Head of caudate nucleus (tissue), 42 donors: ENCODE results near the gene UBE2Q2.

Experiments used
- DNase-seq, 42 donors: peaks; one replicate each; pipeline versions ENCODE4 v3.0.0 to v3.0.0-alpha.2; 2020 to 2021; ENCODE audit warnings: mixed read lengths in 7 of 42
- intact Hi-C: fragments of 100-400 bp; cut with DNase I; formaldehyde crosslinking; loops from one replicate; pipeline ENCODE4 v1.15.0; 2022

Gene UBE2Q2

DNA sequence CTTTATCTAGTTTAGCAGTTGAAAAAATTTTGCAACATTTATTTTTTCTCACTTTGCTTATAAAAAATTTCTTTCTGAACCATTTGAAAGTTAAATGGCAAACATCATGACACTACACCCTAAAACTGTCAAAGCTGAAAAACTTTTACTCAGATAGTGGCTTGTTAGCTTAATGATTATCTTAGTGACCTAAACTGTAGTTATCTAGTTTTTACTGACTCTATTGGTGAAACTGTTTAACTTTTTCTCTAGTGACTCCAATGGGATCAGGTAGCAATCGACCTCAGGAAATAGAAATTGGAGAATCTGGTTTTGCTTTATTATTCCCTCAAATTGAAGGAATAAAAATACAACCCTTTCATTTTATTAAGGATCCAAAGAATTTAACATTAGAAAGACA lies 73.7 kb downstream of the UBE2Q2 start:
- intact Hi-C loops: no loop called here
- DNase-seq: no peak

DNA sequence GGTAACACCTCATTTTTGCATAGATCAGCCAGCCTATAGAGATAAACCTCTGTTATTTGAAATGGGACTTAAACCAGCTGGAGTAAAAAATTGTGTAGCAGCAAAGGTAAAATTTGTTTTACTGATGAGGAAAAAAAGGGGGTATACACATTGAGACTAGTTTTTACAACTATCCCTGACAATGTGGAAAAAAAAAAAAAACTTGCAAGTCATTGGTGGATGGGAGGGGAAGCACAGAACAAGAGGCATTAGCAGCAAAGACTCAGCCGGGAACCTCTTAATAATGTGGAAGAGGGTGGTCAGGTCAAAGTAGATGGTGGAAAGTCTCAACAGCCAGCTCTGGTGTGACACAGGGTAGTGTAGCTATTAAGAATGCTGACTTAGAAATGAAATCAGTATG lies 74.9 kb downstream of the UBE2Q2 start:
- intact Hi-C loops: no loop called here

DNA sequence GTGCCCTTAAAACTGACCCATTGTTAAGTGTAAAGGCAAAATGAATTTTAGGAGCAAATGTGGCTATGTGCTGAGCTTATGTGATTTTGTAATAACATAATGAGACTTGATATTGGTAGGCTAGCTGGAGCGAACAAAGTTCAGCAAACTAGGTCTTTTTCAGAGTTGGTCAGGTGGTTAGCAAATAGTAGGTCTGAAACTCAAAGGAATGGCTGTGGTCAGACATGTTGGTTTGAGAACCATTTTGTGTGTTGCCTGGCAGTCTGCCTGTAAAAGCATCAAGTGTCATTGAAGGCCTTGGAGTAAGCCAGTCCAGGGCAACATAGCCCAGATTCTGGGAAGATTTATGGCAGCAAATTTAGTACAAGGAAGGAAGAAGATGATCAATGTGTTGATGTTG lies 76.8 kb downstream of the UBE2Q2 start:
- DNase-seq: no peak
- intact Hi-C loops: no loop called here

More for the DNA sequence above, 74.9 kb downstream of the UBE2Q2 start:
- DNase-seq: no peak

DNA sequence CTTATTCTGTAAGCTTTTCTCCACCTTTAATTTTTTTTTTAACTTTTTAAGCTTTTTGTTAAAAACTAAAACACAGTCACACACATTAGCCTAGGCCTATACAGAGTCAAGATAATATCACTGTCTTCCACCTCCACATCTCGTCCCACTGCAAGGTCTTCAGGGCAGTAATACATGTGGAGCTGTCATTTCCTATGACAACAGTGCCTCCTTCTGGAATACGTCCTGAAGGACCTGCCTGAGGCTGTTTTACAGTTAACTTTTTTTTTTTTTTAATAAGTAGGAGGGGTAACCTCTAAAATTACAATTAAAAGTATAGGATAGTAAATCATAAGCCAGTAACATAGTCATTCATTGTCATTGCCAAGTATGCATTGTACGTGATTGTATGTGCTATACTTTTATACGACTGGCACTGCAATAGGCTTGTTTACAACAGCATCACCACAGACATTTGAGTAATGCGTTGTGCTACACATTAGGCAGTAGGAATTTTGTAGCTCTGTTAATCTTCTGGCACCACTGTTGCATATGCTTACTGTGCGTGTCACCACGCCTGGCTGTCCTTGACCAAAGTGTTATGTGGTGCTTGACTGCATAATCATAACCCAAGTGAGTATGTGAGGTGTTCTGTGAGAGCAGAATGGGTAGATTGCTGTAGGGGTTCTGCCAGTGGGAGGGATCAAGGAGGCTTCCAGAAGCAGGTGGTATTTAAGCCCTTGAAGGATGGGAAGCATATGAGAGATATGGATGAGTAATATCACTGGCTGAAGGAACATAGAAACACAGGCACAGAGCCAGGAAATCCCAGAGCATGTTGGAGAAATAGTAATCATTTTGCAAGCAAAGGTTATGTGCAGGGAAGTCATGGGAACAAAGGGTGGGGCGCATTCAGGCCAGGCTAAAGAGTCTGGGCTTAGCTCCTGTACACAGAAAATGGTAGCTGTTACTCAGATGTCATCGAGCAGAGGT lies 78.8 kb downstream of the UBE2Q2 start:
- no peak for DNase-seq
- intact Hi-C loops: no loop called here

DNA sequence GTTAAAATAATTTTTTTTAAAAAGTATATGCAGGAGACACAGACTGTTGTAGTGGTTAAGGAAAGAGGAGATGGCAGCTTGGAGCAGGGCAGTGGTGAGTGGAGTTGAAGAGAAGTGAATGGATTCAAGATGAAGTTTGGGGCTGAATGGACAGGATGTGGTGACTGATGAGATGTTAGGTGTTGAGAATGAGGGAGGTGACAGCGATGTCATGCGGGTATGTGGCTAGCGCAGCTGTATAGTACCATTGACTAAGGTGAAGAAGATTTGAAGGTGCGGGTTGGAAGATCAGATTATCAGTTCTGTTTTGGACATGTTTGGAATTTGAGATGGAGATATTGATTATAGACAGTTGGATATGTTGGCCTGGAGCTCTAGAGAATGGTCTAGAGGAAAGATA lies 80.5 kb downstream of the UBE2Q2 start:
- DNase-seq: no peak
- intact Hi-C loops: no loop called here

DNA sequence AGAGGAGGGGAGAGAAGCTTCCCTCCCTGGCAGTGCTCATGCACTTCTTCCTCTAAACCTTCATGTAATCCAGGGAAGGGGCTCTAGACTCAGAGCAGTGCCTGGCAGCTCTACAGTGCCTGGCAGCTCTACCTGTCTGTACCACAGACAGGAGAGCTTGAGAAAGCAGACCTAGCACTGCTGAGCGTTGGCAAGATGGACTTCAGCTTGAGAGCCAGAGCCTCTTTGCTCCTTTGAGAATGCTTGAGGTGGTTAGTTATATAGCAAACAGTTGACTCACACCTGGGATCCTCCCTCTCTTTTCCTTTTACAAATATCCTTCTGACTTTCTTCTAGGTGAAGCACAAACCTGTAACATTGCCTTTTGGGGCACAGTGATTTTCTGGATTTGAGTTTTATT lies 81.3 kb downstream of the UBE2Q2 start:
- DNase-seq: no peak
- intact Hi-C loops: no loop called here

DNA sequence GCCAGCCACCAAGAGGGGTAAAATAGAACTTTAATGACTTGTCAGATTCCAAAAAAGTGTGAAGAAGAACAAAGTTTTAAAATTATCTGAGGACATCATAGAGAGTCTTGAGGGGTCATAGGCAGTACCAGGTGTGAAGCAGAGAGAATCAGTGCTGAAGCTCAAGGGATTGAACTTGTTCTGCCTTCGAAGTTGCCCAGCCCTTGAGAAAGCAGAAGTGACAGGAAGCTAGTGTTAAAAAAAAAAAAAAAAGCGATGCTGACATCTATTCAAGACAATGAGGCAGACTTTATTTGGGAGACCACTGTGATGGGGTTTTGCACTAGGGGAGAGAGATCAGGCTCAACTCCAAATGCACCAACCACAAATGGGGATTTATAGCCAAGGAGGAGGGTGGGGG lies 82.2 kb downstream of the UBE2Q2 start:
- intact Hi-C loops: no loop called here
- DNase-seq: no peak

DNA sequence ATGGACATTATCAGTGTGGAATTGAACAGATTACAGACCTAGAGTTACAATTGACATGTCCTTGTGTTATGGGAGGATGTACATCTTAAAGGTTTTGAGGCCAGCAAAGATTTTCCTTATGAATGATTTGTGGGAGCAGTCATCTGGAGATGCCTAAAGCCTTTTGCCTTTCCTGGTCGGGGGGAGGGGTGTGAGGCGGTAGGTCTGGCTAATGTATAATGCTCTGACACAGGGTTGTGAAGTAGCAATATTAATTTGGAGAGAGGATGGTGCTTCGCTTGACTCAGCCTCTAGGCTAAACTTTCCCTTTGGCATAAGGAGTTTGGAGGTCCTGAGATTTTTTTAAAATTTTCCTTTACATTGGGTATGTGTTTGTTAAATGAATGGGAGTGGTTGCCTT lies 83.7 kb downstream of the UBE2Q2 start:
- no peak for DNase-seq
- intact Hi-C loops: no loop called here

DNA sequence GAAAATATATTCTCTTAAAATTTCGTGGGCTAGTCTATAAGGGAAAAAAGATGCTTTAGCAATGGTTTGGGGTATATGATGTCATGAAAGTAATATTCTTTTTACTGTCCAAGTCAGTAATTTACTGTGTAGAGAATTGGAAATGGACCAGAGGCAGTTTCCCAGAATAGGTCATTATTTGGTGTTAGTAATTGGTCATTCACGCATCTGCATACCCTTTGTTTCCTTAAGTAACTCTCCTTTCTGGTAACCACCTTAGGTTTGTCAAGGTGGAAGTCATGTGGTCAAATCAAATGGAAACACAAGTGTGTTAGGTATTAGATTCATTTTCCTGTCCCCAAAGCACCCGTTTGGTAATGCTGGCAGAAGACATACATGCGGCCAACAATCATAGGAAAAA lies 84.4 kb downstream of the UBE2Q2 start:
- intact Hi-C loops: no loop called here
- DNase-seq: no peak

DNA sequence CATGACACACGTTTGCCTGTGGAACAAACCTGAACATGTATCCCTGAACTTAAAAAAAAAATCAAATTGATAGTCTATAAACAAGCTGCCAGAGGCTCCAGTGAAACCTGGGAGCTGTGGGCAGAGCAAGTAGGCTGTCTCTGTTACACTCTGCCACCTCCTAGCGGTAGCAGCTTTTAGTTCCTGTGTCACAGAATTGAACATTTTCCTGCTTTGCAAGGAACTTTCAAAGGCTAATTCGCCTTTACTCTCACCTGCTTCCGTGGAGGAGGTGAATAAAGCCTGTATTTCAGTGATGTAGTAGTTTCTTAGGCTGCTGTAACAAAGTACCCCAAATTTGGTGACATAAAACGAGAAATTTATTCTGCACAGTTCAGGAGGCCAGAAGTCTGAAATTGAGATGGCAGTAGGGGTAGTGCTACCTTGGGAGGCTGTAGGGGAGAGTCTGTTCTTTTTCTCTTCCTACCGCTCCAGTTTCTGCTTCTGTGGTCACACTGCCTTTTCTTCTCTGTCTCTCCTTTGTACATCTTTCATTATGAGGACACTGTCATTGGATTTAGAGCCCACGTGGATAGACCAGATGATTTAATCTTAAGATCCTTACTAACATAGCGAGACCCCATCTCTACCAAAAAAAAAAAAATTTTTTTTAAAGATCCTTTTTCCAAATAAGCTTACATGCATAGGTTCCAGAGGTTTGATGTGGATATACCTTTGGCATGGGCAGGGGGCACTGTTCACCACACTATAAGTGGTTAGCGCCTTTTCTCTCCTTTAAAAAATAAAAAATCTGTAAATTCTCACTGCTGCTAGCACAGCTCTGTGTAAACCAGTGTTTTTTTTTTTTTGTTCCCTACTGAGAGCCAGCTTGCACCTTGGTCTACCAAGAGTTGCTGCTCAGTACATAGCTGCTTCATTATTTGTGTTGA lies 85.7 kb downstream of the UBE2Q2 start:
- intact Hi-C loops: no loop called here
- no peak for DNase-seq

DNA sequence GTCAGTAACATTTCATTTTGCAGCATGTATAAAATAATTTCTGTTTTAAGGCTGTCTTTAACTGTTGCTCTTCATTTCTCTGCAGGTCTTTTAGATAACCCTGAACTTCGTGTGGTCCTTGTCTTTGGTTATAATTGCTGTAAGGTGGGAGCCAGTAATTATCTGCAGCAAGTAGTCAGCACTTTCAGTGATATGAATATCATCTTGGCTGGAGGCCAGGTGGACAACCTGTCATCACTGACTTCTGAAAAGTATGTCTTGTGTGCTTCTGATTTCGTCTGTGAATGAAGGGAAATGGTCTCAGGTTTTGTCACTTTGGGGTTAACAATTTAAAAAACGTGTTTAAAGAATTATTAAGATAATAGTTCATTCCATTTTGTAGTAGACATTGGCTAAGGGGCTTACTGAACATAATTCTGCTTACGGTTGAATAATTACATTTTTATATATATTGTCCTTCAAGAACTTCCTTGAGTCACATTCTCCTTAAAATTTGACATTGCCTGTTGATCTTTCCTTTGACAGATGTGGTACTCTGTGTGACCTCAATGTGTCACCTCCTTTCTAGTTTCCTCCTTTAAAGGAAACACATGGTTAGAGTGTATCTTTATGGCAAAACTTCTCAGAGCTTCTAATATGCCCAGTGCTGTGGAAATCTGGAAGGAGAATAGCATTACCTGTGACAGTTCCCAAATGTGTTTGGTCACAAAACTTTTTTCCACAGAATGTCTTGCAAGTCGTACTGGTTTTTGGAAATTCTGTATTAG lies 86.7 kb downstream of the UBE2Q2 start:
- intact Hi-C loops: no loop called here
- no peak for DNase-seq

DNA sequence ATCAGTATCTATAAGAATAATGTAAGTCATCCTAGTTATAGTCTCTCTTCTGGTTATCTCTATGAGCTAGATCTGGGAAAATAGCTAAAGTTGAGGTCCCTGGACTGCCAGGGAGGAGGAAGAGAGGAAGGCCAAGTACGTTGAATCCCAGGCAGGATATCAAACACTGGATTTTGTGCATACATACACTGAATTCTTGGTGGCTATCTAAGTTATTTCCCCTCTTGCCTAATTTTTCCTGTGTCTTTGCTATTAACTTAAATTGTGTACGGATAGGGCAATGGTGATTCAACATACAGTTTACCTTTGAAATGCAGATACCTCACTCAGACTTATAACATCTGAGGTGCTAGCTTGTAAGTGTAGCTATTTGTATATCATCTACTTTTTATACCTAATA lies 87.6 kb downstream of the UBE2Q2 start:
- intact Hi-C loops: no loop called here
- DNase-seq: no peak

DNA sequence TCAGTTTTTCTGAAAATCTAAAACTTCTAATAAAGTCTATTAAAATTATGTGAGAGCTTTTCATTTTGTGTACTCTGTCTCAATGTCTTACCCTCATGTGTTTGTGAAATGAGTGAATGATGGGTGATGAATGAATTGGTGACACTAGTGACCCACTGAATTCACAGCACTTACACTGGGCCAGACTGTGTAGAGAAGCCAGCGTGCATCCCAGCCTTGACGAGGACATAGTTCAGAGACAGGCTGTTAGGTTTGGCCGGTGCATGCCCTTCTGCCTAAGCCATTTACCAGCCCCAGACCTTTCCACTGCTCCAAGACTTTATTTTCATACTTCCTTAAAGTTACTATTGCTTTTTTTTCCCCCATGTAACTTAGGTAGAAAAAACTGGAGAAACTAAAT lies 99.2 kb downstream of the UBE2Q2 start:
- intact Hi-C loops: no loop called here
- DNase-seq: no peak

DNA sequence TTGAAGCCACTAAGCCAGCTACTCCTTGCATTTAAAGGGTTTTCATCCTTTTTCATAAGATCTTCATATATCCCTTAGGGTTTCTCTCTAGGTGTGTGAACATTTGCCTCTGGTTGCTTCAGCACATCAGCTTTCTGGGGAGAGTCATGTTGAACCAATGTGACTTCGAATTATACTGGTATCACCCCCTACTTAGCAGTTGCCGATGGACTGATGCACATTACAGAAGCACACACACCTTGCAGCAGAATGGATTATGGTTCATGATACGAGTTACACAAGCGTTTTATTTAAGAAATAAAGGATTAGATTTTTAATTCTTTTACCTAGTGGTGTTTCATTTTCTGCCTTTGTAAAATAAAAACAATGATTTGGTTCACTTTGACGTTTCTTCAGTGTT lies 100.0 kb downstream of the UBE2Q2 start:
- no peak for DNase-seq
- intact Hi-C loops: no loop called here

DNA sequence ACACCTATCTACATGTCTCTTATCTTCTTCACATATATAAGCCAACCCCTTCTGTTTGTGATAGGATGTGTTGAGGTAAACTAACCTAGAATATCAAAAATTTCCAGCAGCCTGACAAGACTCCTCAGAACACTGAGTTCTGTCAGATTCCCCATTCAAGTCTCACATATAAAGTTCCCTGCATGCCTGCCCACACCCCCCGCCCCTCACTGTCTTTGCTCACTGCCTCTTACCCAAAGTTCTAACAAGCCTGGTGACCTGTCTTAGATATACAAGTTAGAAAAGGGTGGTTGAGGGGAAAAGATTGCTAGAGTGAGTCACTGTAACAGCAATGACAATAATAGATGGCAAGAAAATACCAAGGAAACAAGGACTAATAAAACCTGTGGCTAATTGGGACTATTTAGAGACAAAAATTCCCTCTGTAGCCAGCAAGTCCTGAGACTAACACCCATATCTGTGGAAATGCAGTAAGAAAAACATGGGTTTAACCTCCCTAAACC lies 100.5 kb downstream of the UBE2Q2 start:
- DNase-seq: no peak
- intact Hi-C loops: no loop called here

DNA sequence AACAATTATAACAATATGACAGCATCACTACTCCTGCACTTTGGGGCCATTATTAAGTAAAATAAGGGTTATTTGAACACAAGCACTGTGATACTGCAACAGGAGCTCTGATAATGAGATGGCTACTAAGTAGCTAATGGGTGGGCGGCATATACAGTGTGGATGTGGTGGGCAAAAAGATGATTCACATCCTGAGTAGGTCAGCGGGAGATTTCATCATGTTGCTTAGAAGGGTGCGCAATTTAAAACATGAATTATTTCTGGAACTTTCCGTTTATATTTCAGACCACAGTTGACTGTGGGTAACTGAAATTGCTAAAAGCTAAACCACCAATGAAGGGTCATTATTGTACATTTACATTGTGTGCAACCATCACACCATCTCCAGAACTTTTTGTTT lies 102.7 kb downstream of the UBE2Q2 start:
- no peak for DNase-seq
- intact Hi-C loops: no loop called here

DNA sequence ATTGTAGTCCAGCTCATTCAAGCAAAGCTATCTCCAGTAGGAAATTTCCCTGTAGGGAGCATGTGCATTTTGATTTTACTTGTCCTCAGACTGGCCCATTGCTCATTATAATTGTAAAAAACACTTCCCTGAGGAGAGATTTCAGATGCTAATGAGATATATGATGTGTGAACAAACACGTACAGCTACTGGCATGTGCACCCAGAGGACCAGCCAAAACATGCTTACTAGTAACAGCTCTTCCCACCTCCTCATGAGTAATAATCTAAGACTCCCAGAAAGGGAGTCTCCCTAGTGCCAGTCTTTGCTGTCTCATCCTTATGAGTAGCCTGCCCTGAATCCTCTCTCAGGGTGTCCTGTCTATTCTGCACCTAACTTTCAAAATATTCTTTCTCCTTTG lies 103.8 kb downstream of the UBE2Q2 start:
- DNase-seq: no peak
- intact Hi-C loops: no loop called here

DNA sequence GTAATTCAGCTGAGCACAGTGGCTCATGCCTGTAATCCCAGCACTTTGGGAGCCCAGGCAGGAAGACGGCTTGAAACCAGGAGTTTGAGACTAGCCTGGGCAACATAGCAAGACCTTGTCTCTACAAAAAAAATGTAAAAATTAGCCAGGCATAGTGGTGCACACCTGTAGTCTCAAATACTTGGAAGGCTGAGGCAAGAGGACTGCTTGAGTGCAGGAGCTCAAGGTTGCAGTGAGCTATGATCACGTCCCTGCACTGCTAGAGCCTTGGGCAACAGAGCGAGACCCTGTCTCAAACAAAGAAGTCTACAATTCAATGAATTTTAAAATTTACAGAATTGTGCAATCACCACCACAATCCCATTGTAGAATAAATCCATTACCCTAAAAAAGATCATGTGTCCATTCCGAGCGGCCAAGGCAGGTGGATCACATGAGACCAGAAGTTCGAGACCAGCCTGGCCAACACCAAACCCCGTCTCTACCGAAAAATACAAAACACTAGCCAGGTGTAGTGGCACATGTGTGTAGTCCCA lies 105.6 kb downstream of the UBE2Q2 start:
- intact Hi-C loops: no loop called here
- DNase-seq: no peak
